ENCODE results near the gene TOMM22.

TOMM22 gene

GRCh38 chr22:38696606-38697424 is 15.1 kb downstream of the TOMM22 start:
- peak; percentile 71 for DNase-seq (ENCODE audit: low spot score)

GRCh38 chr22:38697425-38698089 is 15.8 kb downstream of the TOMM22 start:
- DNase-seq (ENCODE audit: low spot score) = no peak

- no peak for DNase-seq (ENCODE audit: low spot score)
Measured at GRCh38 chr22:38698407-38699094, 16.8 kb downstream of the TOMM22 start.

GRCh38 chr22:38699143-38699542 is 17.4 kb downstream of the TOMM22 start:
- DNase-seq (ENCODE audit: low spot score) = no peak

- peak; percentile 61 for DNase-seq (ENCODE audit: low spot score)
Measured at GRCh38 chr22:38699784-38700183, 18.0 kb downstream of the TOMM22 start.

GRCh38 chr22:38700270-38700788 is 18.6 kb downstream of the TOMM22 start:
- peak; percentile 81 for DNase-seq (ENCODE audit: low spot score)

- peak; percentile 96 for DNase-seq (ENCODE audit: low spot score)
Measured at GRCh38 chr22:38700789-38701628, 19.3 kb downstream of the TOMM22 start, which contains the start of gene JOSD1. TSS of gene JOSD1 (minus strand) at chr22:38700943. CDS start at chr22:38699987, 956 bp downstream.

GRCh38 chr22:38704654-38705234 is 23.0 kb downstream of the TOMM22 start:
- DNase-seq (ENCODE audit: low spot score) = no peak

- peak; percentile 97 for DNase-seq (ENCODE audit: low spot score)
Measured at GRCh38 chr22:38705235-38706100, 23.7 kb downstream of the TOMM22 start, which contains the start of gene GTPBP1. TSS of gene GTPBP1 (plus strand) at chr22:38705944. CDS start at chr22:38705956, 12 bp downstream.

- DNase-seq (ENCODE audit: low spot score) = peak; percentile 46
Measured at GRCh38 chr22:38706101-38706900, 24.5 kb downstream of the TOMM22 start.

GRCh38 chr22:38706901-38707195 is 25.1 kb downstream of the TOMM22 start:
- peak; percentile 23 for DNase-seq (ENCODE audit: low spot score)

GRCh38 chr22:38707346-38707745 is 25.6 kb downstream of the TOMM22 start:
- DNase-seq (ENCODE audit: low spot score) = peak; percentile 21

GRCh38 chr22:38707984-38708383 is 26.2 kb downstream of the TOMM22 start:
- DNase-seq (ENCODE audit: low spot score) = no peak

- no peak for DNase-seq (ENCODE audit: low spot score)
Measured at GRCh38 chr22:38709306-38709705, 27.5 kb downstream of the TOMM22 start.

- DNase-seq (ENCODE audit: low spot score) = no peak
Measured at GRCh38 chr22:38710351-38710750, 28.6 kb downstream of the TOMM22 start.

GRCh38 chr22:38710866-38711265 is 29.1 kb downstream of the TOMM22 start:
- DNase-seq (ENCODE audit: low spot score) = no peak

- DNase-seq (ENCODE audit: low spot score) = no peak
Measured at GRCh38 chr22:38712486-38713207, 30.9 kb downstream of the TOMM22 start.

GRCh38 chr22:38713921-38714320 is 32.2 kb downstream of the TOMM22 start:
- DNase-seq (ENCODE audit: low spot score) = no peak
